GM23338 (cell line): ENCODE data around the gene SH3RF2. TPM values are rescaled to one million over a fixed set of nuclear protein-coding genes. Genes with fewer than 3 reads are reported as not detected.

Experiments
- polyA plus RNA-seq: library from polyadenylated mRNA; unstranded; fragments of >200 nt; fragmentation: Nextera tagmentation; extraction: Ambion mirVana; gene quantifications from 2 replicates; pipeline ENCODE4 v1.2.1, GENCODE V29; 2016
- total RNA-seq: library from RNA; depleted of rRNA; stranded (reverse); fragments of >200 nt; shearing (Covaris generic); gene quantifications from 2 replicates; pipeline ENCODE4 v1.2.3, GENCODE V29; 2014; rRNA removed

SH3RF2 gene
- total and polyA plus RNA-seq, 2 experiments from 2014 or later = 1.7 to 2.4 TPM

Other genes with a start within 250 kb of the SH3RF2 start
- gene PRELID2, start 101.2 kb upstream of the SH3RF2 start, total RNA-seq = 9.8 and 13.1 TPM in 2 replicates
- gene PRELID2, start 101.2 kb upstream of the SH3RF2 start, polyA plus RNA-seq = 7.3 and 9.3 TPM in 2 replicates
- gene GRXCR2, start 63.6 kb upstream of the SH3RF2 start, total RNA-seq = not detected in 2 replicates
- gene GRXCR2, start 63.6 kb upstream of the SH3RF2 start, polyA plus RNA-seq = not detected in 2 replicates
- not detected in 2 replicates for gene PLAC8L1, start 169.0 kb downstream of the SH3RF2 start, total RNA-seq
- 0.63 and 2.0 TPM in 2 replicates for gene PLAC8L1, start 169.0 kb downstream of the SH3RF2 start, polyA plus RNA-seq
- gene LARS1, start 246.1 kb downstream of the SH3RF2 start, total RNA-seq = 207 and 235 TPM in 2 replicates
- 557 and 576 TPM in 2 replicates for gene LARS1, start 246.1 kb downstream of the SH3RF2 start, polyA plus RNA-seq